Stomach (tissue), 9 donors: ENCODE data around the gene ADD1. TPM values are rescaled to one million over a fixed set of nuclear protein-coding genes. Genes with fewer than 3 reads are reported as not detected.

Experiments used
- DNase-seq, 2 donors: peaks; one replicate each; pipeline versions ENCODE4 v3.0.0 to v3.0.0-alpha.2; 2013 to 2019
- H3K27ac ChIP-seq, 5 donors: fragments of 200-600 bp in 4 of 5; sonication (generic) in 4 of 5; one replicate each; pipeline ENCODE4 v1.5.1; 2013 to 2019; ENCODE audit warnings: mild to moderate bottlenecking in 1 of 5, moderate library complexity in 1 of 5
- H3K27me3 ChIP-seq, 3 donors: fragments of 200-600 bp; sonication (generic); one replicate each; pipeline ENCODE4 v1.5.1; 2017 to 2019; ENCODE audit warnings: mixed run types in 1 of 3
- H3K36me3 ChIP-seq, 4 donors: fragments of 200-600 bp; sonication (generic); 1 replicate in 3 of 4; 2 replicates in 1 of 4; pipeline ENCODE4 v1.5.1; 2016 to 2019
- H3K4me1 ChIP-seq, 4 donors: fragments of 200-600 bp; sonication (generic); one replicate each; pipeline ENCODE4 v1.5.1; 2016 to 2019
- H3K4me3 ChIP-seq, 4 donors: fragments of 200-600 bp; sonication (generic) in 3 of 4; one replicate each; pipeline ENCODE4 v1.5.1; 2016 to 2019; ENCODE audit warnings: mild to moderate bottlenecking in 1 of 4
- H3K9me3 ChIP-seq, 4 donors: fragments of 200-600 bp; sonication (generic); one replicate each; pipeline ENCODE4 v1.5.1; 2016 to 2019
- EP300 ChIP-seq: sonication (generic); formaldehyde crosslinking; IDR thresholded peaks from one replicate; pipeline ENCODE4 v1.6.1; 2017; ENCODE audit warnings: antibody characterized with exemption
- POLR2A ChIP-seq, 4 donors: fragments of 450-650 bp; IDR thresholded peaks; one replicate each; pipeline ENCODE4 v1.6.1; 2016; ENCODE audit warnings: antibody characterized with exemption in 4 of 4, control low read depth in 2 of 4, mild to moderate bottlenecking in 1 of 4, moderate library complexity in 1 of 4
- POLR2AphosphoS5 ChIP-seq, 3 donors: sonication (generic); formaldehyde crosslinking; IDR thresholded peaks; one replicate each; pipeline ENCODE4 v1.6.1; 2016; ENCODE audit warnings: antibody characterized with exemption in 3 of 3
- WGBS, 5 donors: extraction: QIAGEN DNeasy Blood & Tissue Kit in 3 of 5; methylation state at CpG; one replicate each; pipeline versions ENCODE4 v1.1.5 to v1.1.7; 2013 to 2018; 5-methylcytosine and 5-hydroxymethylcytosine counted together
- intact Hi-C: fragments of 100-400 bp; cut with DNase I; formaldehyde crosslinking; loops from one replicate; pipeline ENCODE4 v1.15.1; 2023; ENCODE audit warnings: low total_unique reads
- polyA plus RNA-seq, 3 donors: library from polyadenylated mRNA; stranded (reverse); fragments of 200-250 nt; gene quantifications; one replicate each; pipeline ENCODE4 v1.2.3, GENCODE V29; 2013
- total RNA-seq, 5 donors: library from RNA; depleted of rRNA; stranded (reverse); fragments of >200 nt; gene quantifications; one replicate each; pipeline versions ENCODE4 v1.1.0 to v1.2.3, GENCODE V29; 2014 to 2016
- TF ChIP-seq, protein P1 (sequence below), 7 experiments: fragments of 450-650 bp in 4 of 7; fragments of 200-600 bp in 3 of 7; sonication (generic) in 3 of 7; IDR thresholded peaks; one replicate each; pipeline ENCODE4 v1.5.1; 2016 to 2019; ENCODE audit warnings: antibody characterized with exemption in 7 of 7, control low read depth in 2 of 7, mild to moderate bottlenecking in 1 of 7
- donor health status: healthy with polysubstance abuse.
- donor health status: Bipolar disorder and iron deficiency.
- donor health status: healthy.

ADD1 gene
- total and polyA plus RNA-seq, 8 donors = 103 to 1,174 (median 207) TPM

DNA sequence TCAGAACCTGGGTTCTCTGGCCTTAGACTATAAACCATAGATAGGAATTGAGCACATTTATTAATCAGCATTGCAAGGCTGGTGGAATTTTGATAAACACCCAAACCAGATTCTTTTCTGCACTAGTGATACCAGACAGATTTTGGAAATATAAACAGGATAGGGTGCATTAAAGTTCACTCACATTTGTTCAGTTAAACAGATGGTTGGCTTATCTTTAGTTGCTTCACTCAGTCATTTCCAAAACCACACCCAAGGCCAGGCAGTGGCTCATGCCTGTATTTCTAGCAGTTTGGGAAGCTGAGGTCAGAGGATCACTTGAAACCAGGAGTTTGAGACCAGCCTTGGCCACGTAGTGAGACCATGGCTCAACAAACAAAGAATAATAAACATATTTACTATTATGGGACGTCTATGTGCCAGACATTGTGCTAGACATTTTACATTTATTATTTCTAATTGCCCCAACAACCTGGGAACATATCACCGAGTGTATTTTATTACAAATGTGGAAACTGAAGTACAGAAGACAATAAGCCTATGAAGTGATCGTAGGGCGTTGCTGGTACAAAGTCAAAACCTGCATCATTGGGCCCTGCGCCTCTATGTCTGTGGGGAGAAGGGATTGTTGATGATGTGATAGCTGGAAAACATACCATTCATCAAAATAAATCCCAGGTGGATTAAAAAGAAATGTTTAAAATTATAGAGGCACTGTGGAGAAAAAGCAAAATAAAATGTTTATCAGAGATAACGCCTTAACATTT lies 15.0 kb downstream of the ADD1 start:
- Histone ChIP-seq H3K36me3 (peaks cover 7 to 14% (median 10%) of the 10 kb centered on the region in 4 donors), H3K4me1 (peaks cover 66 to 100% (median 84%) of the 10 kb centered on the region in 4 donors), H3K9me3 (no peaks in the 10 kb centered on the region), H3K27ac (peak overlapping the region in 4 of 5 donors; percentile 9 to 68 (median 34)), H3K4me3 (no peak overlapping the region), H3K27me3 (no peaks in the 10 kb centered on the region)
- WGBS, 5 donors = 57 to 68% (median 63%) methylated on average over 7 of the region's 7 CpGs
- peak in 1 of 3 donors; percentile 35 for TF ChIP-seq POLR2AphosphoS5 (IDR thresholded peaks at IDR 0.05)
- TF ChIP-seq POLR2A (IDR thresholded peaks at IDR 0.05) = no peak
- DNase-seq = peak in 1 of 2 donors; percentile 27
- intact Hi-C loops = no loop called here

DNA sequence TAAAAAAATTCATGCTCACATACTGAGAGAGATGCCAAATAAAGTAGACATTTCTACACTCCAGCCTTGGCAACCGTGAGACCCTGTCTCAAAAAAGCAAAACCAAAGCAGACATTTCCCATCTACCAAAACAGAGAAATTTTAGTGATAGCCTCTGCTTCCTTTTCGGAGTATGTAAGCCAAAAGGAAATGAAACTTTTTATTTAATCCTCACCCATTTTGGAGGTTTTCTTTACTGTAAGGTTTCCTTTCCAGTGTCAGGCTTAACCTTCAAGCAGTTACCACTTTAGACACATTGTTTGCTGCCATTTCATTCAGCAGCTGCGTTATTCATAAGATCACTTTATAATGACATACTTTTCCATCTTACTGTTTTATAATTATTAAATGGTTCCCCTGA lies 15.9 kb downstream of the ADD1 start:
- DNase-seq = no peak
- Histone ChIP-seq H3K27ac (peak overlapping the region in 4 of 5 donors; percentile 1 to 78 (median 68)), H3K36me3 (peaks cover 0 to 5% (median 2%) of the 10 kb centered on the region in 4 donors), H3K4me1 (peaks cover 68 to 100% (median 86%) of the 10 kb centered on the region in 4 donors), H3K4me3 (no peak overlapping the region), H3K27me3 (no peaks in the 10 kb centered on the region), H3K9me3 (no peaks in the 10 kb centered on the region)
- intact Hi-C loops = no loop called here
- WGBS, 5 donors = 56 to 64% (median 60%) methylated on average over 3 of the region's 3 CpGs
- TF ChIP-seq, protein P1, sequence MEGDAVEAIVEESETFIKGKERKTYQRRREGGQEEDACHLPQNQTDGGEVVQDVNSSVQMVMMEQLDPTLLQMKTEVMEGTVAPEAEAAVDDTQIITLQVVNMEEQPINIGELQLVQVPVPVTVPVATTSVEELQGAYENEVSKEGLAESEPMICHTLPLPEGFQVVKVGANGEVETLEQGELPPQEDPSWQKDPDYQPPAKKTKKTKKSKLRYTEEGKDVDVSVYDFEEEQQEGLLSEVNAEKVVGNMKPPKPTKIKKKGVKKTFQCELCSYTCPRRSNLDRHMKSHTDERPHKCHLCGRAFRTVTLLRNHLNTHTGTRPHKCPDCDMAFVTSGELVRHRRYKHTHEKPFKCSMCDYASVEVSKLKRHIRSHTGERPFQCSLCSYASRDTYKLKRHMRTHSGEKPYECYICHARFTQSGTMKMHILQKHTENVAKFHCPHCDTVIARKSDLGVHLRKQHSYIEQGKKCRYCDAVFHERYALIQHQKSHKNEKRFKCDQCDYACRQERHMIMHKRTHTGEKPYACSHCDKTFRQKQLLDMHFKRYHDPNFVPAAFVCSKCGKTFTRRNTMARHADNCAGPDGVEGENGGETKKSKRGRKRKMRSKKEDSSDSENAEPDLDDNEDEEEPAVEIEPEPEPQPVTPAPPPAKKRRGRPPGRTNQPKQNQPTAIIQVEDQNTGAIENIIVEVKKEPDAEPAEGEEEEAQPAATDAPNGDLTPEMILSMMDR (IDR thresholded peaks at IDR 0.05) = no peak
- TF ChIP-seq POLR2A (IDR thresholded peaks at IDR 0.05) = no peak
- TF ChIP-seq EP300 = no peak
- TF ChIP-seq POLR2AphosphoS5 (IDR thresholded peaks at IDR 0.05) = no peak

DNA sequence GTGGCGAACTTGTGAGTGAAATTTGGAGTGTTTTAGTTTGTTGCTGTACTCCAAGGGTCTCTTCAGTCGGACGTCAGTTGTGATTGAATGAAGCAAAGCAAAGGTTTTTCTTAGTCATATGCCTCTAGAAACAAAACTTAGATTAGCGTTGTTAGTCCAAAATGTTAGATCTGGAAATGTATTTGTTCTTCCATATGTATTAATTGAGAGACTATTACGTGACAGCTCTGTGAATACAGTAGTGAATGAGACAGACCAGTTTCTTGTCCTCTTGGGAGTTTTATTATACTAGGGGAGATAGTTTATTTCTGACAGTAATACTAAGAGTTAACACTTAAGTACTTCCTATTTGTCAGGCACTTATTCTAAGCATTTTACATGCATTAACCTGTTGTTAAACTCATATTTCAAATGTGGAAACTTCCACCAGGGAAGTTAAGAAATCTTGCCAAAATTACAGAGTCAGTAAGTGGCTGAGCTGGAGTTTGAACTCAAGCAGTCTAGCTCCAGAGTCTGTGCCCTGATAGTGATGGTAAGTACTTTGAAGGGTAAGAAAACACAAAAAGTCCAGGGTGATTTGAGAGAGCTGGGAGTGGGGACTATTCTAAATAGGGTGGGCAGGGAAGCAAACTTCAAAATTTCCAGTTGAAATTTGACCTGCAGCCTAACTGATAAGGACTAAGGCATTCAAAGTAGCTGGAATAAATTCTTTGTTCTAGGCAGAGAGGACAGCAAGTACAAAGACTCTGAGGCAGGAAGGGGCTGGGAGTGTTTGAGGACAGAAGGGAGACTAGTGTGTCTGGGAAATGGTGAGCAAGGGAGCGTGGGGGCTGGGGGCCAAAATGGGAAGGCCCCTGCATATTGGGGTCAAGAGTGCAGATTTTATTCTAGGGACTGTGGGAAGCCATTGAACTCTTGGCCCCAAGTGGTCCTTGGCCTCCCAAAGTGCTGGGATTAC lies 17.0 kb downstream of the ADD1 start:
- no peak overlapping the region for H3K4me3 ChIP-seq
- TF ChIP-seq POLR2AphosphoS5 (IDR thresholded peaks at IDR 0.05) (peak in 2 of 3 donors; percentile 25 to 46), EP300 (no peak)
- H3K27me3 ChIP-seq = no peaks in the 10 kb centered on the region
- 55 to 73% (median 63%) methylated on average over 6 of the region's 6 CpGs for WGBS, 5 donors
- DNase-seq = peak in 1 of 2 donors; percentile 43
- H3K4me1 ChIP-seq = peaks cover 76 to 100% (median 88%) of the 10 kb centered on the region in 4 donors
- no peaks in the 10 kb centered on the region for H3K9me3 ChIP-seq
- intact Hi-C loops = no loop called here
- H3K36me3 ChIP-seq = no peaks in the 10 kb centered on the region
- H3K27ac ChIP-seq = peak overlapping the region; percentile 17 to 78 (median 68)

DNA sequence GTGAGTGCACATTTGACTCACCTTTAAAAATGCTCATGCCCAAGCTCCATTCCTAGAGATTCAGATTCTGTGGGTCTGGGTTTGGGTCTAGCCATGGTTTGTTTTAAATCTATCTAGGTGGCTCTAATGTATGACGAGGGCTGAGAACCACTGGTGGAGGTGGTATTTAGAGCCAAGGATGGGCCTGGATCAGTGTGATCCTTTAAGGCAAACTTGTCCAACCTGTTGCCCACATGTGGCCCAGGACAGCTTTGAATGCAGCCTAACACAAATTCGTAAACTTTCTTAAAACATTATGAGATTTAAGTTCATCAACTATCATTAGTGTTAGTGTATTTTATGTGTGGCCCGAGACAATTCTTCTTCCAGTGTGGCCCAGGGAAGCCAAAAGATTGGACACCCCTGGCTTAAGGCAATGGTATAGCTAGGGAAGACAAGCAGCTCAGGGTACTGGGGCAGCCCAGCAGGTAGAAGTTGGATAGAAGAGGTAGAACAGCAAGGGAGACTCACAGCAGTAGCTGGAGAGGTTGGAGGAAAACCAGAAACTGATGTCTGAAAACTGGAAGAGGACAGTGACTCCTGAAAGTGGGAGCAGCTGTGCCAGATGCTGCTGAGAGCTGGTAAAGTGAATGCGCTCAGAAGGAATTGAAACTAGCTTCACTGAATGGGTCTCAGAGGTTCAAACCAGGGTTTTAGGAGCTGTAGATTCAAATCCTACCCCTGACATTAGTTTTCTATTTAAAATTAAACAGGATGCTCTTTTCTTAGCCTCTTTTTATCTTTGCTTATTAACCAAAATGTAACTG lies 18.2 kb downstream of the ADD1 start:
- no peaks in the 10 kb centered on the region for H3K9me3 ChIP-seq
- no peak for DNase-seq
- H3K4me3 ChIP-seq = no peak overlapping the region
- no peaks in the 10 kb centered on the region for H3K27me3 ChIP-seq
- WGBS, 5 donors = 53 to 76% (median 66%) methylated on average over 4 of the region's 4 CpGs
- H3K36me3 ChIP-seq = no peaks in the 10 kb centered on the region
- peaks cover 84 to 100% (median 93%) of the 10 kb centered on the region in 4 donors for H3K4me1 ChIP-seq
- intact Hi-C loops = no loop called here
- TF ChIP-seq POLR2AphosphoS5 (IDR thresholded peaks at IDR 0.05) (no peak), POLR2A (IDR thresholded peaks at IDR 0.05) (no peak), EP300 (no peak)
- TF ChIP-seq, protein P1 (IDR thresholded peaks at IDR 0.05) = no peak
- peak overlapping the region; percentile 17 to 78 (median 68) for H3K27ac ChIP-seq
